Heart right ventricle (tissue), 16 donors: ENCODE results near the gene LDB2. TPM values are rescaled to one million over a fixed set of nuclear protein-coding genes. Genes with fewer than 3 reads are reported as not detected.

Source experiments
- ATAC-seq, 8 donors: fragments of 200-7000 bp; cut with Tn5 transposase; one replicate each; pipeline ENCODE4 v1.9.1; 2020; ENCODE audit warnings: mild to moderate bottlenecking in 8 of 8, moderate library complexity in 8 of 8, moderate number of reproducible peaks in 1 of 8
- DNase-seq, 2 donors: peaks; one replicate each; pipeline ENCODE4 v3.0.0-alpha.2; 2020
- H3K27ac ChIP-seq, 10 donors: fragments of 200-600 bp; sonication (generic) in 2 of 10; one replicate each; pipeline versions ENCODE4 v1.5.0 to v1.8.0; 2020 to 2022; ENCODE audit warnings: mild to moderate bottlenecking in 3 of 10
- H3K27me3 ChIP-seq, 7 donors: fragments of 200-600 bp; one replicate each; pipeline ENCODE4 v1.8.0; 2021 to 2022; ENCODE audit warnings: mild to moderate bottlenecking in 2 of 7
- H3K36me3 ChIP-seq, 9 donors: fragments of 200-600 bp; sonication (generic) in 1 of 9; one replicate each; pipeline versions ENCODE4 v1.5.0 to v1.8.0; 2020 to 2022; ENCODE audit warnings: mild to moderate bottlenecking in 2 of 9
- H3K4me1 ChIP-seq, 9 donors: fragments of 200-600 bp; sonication (generic) in 1 of 9; one replicate each; pipeline versions ENCODE4 v1.5.0 to v1.8.0; 2020 to 2022; ENCODE audit warnings: mild to moderate bottlenecking in 4 of 9
- H3K4me3 ChIP-seq, 10 donors: fragments of 200-600 bp; sonication (generic) in 2 of 10; one replicate each; pipeline versions ENCODE4 v1.5.0 to v1.8.0; 2020 to 2022; ENCODE audit warnings: mild to moderate bottlenecking in 7 of 10, moderate library complexity in 2 of 10
- H3K9me3 ChIP-seq, 11 donors: fragments of 200-600 bp in 10 of 11; sonication (generic) in 2 of 11; one replicate each; pipeline versions ENCODE4 v1.5.0 to v1.8.0; 2013 to 2022; ENCODE audit warnings: mild to moderate bottlenecking in 2 of 11, control low read depth in 1 of 11, moderate library complexity in 1 of 11
- WGBS, 2 donors: extraction: QIAGEN DNeasy Blood & Tissue Kit; methylation state at CpG; one replicate each; pipeline ENCODE4 v1.1.7; 2013; ENCODE audit warnings: inconsistent platforms in 1 of 2; 5-methylcytosine and 5-hydroxymethylcytosine counted together
- intact Hi-C, 10 donors: fragments of 100-400 bp; cut with DNase I; formaldehyde crosslinking; loops; one replicate each; pipeline versions ENCODE4 v1.11.1 to v1.14.2; 2022
- polyA plus RNA-seq, 2 donors: library from polyadenylated mRNA; stranded (reverse); fragments of 200-250 nt; gene quantifications; one replicate each; pipeline ENCODE4 v1.2.3, GENCODE V29; 2013
- total RNA-seq, 10 donors: library from RNA; stranded (reverse); fragmentation: NEBNext Ultra II Directional in 3 of 10; extraction: Animal tissue kit (Norgen Biotek cat#: 25700) in 3 of 10; gene quantifications; one replicate each; pipeline versions ENCODE4 v1.2.1 to v1.2.4, GENCODE V29; 2021 to 2023
- TF ChIP-seq, protein P1 (sequence below), 9 donors: fragments of 200-600 bp; sonication (generic) in 2 of 9; IDR thresholded peaks; one replicate each; pipeline versions ENCODE4 v1.5.0 to v1.8.0; 2021 to 2022; ENCODE audit warnings: antibody characterized with exemption in 9 of 9, mild to moderate bottlenecking in 5 of 9, moderate library complexity in 1 of 9
- donor health status: Arrhythmogenic right ventricular cardiomyopathy.
- donor health status: ischemic (EF 13 %, LVEDD 7.1; RV severe dilation, severe dysfunction).
- donor health status: healthy with polysubstance abuse.
- donor health status: DM: no; HTN: yes; CAD: no.
- donor health status: DM: no; HTN: no; CAD: no.
- donor health status: ischemic (EF 25% LVEDD 6.9; RV normal size, moderate dysfunction).
- donor health status: ischemic (EF 25% LVEDD 5.7; RV mildly dilated, moderate dysfunction).
- donor health status: healthy.
- donor health status: DM: yes; HTN: yes; CAD: no.
- donor health status: Ischemic cardiomyopathy.
- donor health status: ischemic (EF 35%, LVEDD 5.7; RV mildly dilated, moderate dysfunction).
- donor health status: nonischemic (EF 11% LVEDD 7.7; RV severe dilation, severe dysfunction).
- donor health status: DM: yes; HTN: yes; CAD: no.
- donor health status: PGD.
- donor health status: ischemic (EF 29% LVEDD 5.4; RV normal size, mild dysfunction).
- donor health status: nonischemic (EF 23%, LVEDD 6.1; RV moderate dilation, normal function).

The LDB2 gene
- total and polyA plus RNA-seq, 12 donors: 14.5 to 43.3 (median 23.5) TPM

DNA sequence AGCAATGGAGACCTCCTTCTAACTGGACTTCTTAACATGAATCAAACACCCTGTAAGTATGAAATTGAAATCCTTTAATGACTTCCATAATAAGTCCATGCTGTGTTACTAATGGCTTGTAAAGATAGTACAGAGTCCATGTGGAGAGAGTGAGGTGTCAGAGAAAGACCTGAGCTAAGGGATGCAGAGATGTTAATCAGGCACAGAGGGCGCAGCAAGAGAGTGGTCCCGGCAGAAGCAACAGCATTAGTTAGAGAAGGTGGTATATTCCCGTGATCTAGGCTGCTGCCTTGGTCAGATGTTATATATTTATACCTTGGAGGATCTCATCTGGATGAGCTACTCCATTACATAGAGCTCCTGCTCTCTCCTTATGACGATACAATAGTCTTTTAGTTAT, 295.3 kb downstream of the LDB2 start:
- peaks cover 0 to 7% (median 0%) of the 10 kb centered on the region in 11 donors for H3K9me3 ChIP-seq
- no peaks in the 10 kb centered on the region for H3K27me3 ChIP-seq
- no peak overlapping the region for H3K4me3 ChIP-seq
- intact Hi-C loops: no loop called here
- no peak overlapping the region for H3K27ac ChIP-seq
- DNase-seq (no peak), ATAC-seq (no peak)
- 52 to 73% methylated on average over 4 of the region's 4 CpGs for WGBS, 2 donors
- no peaks in the 10 kb centered on the region for H3K36me3 ChIP-seq
- TF ChIP-seq, protein P1, sequence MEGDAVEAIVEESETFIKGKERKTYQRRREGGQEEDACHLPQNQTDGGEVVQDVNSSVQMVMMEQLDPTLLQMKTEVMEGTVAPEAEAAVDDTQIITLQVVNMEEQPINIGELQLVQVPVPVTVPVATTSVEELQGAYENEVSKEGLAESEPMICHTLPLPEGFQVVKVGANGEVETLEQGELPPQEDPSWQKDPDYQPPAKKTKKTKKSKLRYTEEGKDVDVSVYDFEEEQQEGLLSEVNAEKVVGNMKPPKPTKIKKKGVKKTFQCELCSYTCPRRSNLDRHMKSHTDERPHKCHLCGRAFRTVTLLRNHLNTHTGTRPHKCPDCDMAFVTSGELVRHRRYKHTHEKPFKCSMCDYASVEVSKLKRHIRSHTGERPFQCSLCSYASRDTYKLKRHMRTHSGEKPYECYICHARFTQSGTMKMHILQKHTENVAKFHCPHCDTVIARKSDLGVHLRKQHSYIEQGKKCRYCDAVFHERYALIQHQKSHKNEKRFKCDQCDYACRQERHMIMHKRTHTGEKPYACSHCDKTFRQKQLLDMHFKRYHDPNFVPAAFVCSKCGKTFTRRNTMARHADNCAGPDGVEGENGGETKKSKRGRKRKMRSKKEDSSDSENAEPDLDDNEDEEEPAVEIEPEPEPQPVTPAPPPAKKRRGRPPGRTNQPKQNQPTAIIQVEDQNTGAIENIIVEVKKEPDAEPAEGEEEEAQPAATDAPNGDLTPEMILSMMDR (IDR thresholded peaks at IDR 0.05): no peak
- H3K4me1 ChIP-seq: peaks cover 0 to 20% (median 12%) of the 10 kb centered on the region in 9 donors

GRCh38 chr4:16598597-16599206, 299.7 kb downstream of the LDB2 start:
- ATAC-seq: peak in 4 of 8 donors; percentile 11 to 39 (median 26)
- WGBS, 2 donors: 65 to 66% methylated on average over 7 of the region's 7 CpGs
- H3K27me3 ChIP-seq: no peaks in the 10 kb centered on the region
- intact Hi-C loops: no loop called here
- no peaks in the 10 kb centered on the region for H3K36me3 ChIP-seq
- H3K4me1 ChIP-seq: peaks cover 0 to 29% (median 13%) of the 10 kb centered on the region in 9 donors
- no peak overlapping the region for H3K4me3 ChIP-seq
- DNase-seq: no peak
- peaks cover 0 to 3% (median 0%) of the 10 kb centered on the region in 11 donors for H3K9me3 ChIP-seq
- peak overlapping the region in 6 of 10 donors; percentile 19 to 51 (median 41) for H3K27ac ChIP-seq
- TF ChIP-seq, protein P1 (IDR thresholded peaks at IDR 0.05): no peak

DNA sequence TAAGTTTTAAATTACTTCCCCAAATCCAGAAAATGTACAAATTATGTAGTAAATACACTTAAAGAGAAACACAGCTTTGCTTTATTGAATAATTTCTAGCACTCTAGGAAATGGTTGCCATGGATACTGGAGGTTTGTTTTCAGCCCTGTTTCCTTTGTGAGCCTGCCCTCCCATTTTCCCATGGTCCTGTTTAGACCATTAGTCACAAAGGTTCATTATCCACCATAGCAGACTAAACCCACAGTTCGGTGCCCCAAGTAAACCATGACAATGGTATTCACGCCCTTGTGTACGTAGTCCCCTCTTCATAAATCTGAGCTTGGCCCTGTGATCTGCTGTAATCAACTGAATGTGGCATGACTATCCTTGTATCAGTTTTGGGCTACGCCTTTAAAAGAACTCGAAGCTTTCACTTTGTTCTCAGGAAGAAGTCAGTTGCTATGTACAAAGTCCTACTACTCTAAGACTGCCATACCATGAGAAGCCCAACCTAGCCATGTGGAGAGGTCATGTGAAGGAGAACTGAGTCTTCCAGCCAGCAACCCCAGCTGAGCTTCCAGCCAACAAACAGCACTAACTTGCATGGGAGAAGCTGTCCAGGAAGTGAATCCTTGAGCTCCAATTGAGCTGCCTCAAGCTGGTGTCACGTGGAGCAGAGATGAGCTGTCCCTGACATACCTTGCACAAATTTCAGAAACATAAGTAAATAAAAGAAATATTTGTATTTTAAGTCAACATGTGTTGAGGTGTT, 300.4 kb downstream of the LDB2 start:
- Histone ChIP-seq H3K36me3 (no peaks in the 10 kb centered on the region), H3K27me3 (no peaks in the 10 kb centered on the region), H3K4me1 (peaks cover 0 to 35% (median 13%) of the 10 kb centered on the region in 9 donors), H3K27ac (peak overlapping the region in 9 of 10 donors; percentile 1 to 51 (median 27)), H3K9me3 (peaks cover 0 to 3% (median 0%) of the 10 kb centered on the region in 11 donors), H3K4me3 (no peak overlapping the region)
- TF ChIP-seq, protein P1 (IDR thresholded peaks at IDR 0.05): no peak
- WGBS, 2 donors: 66 to 70% methylated on average over 6 of the region's 6 CpGs
- peak in 1 of 2 donors; percentile 52 for DNase-seq
- ATAC-seq: peak in 7 of 8 donors; percentile 33 to 84 (median 63)
- intact Hi-C loops: no loop called here

DNA sequence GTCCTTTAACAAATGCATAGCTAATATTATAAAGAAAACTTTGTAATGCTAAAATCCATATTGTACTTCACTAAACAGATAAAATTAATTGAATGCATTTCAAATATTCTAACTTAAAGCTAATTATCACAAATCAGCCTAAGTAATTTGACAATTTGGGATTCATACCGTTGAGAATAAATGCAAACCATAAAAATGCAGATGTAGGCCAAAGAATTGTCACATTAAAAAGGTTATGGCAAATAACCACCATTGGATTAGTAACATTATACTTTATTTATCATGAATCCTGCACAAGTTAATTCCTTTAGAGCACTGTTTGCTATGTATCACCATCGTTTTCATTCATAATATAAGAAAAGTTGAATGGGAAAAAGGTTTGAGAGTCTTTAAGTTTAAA, 301.0 kb downstream of the LDB2 start:
- ATAC-seq: no peak
- TF ChIP-seq, protein P1 (IDR thresholded peaks at IDR 0.05): no peak
- Histone ChIP-seq H3K27ac (no peak overlapping the region), H3K4me3 (no peak overlapping the region), H3K27me3 (no peaks in the 10 kb centered on the region), H3K9me3 (peaks cover 0 to 3% (median 0%) of the 10 kb centered on the region in 11 donors), H3K36me3 (no peaks in the 10 kb centered on the region), H3K4me1 (peaks cover 0 to 39% (median 13%) of the 10 kb centered on the region in 9 donors)
- no peak for DNase-seq
- intact Hi-C loops: no loop called here
- WGBS, 2 donors: 40 to 56% methylated on average over 2 of the region's 2 CpGs
